Right lung (tissue), 5 donors: ENCODE data around the gene MAP7. TPM values are rescaled to one million over a fixed set of nuclear protein-coding genes. Genes with fewer than 3 reads are reported as not detected.
"Not testable (repeated sequence)": the region's sequence is repeated elsewhere in the genome, so short reads cannot be mapped to it uniquely, and the experiment has no call there.

Source experiments
- DNase-seq, 2 donors: peaks; one replicate each; pipeline ENCODE4 v3.0.0-alpha.2; 2013
- polyA plus RNA-seq, 5 donors: library from polyadenylated mRNA; unstranded; fragments of 120-200 nt; gene quantifications; one replicate each; pipeline versions ENCODE4 v1.2.1 to v1.2.3, GENCODE V29; 2013; ENCODE audit warnings: inconsistent platforms in 1 of 5, low replicate concordance in 1 of 5; ENCODE audit not compliant: insufficient read length in 5 of 5, insufficient read depth in 1 of 5

The MAP7 gene
- polyA plus RNA-seq, 5 donors = 13.8 to 19.1 (median 16.9) TPM

DNA sequence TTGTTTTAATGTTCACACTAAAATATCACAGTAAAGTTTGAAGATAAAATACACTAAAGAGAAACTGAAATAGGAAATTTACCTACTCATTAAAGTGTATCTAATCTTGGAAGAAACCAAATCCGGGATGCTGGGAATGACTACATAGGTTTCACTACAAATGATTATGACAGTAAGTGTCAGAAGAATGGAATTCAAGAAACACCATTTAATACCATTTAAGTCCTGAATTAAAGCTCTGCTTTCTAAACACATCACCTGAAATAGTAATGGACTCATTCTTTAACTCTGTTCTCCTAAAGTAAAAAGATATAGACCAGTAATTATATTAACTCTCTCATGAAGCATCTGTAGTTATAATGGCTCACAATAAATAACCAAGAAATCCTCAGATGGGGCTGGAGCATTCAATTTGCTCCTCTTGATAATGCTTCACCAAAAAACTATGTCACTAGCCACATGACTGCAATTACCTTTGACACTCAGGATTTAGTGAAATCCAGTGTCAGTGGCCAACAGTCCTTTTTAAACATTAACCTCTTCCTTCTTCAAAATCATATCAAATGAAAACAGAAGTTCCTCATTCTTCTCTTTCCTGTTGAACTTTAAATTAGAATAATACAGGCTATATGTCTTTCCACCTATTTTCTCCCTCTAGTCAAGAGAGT, 41.4 kb downstream of the MAP7 start:
- DNase-seq = no peak

DNA sequence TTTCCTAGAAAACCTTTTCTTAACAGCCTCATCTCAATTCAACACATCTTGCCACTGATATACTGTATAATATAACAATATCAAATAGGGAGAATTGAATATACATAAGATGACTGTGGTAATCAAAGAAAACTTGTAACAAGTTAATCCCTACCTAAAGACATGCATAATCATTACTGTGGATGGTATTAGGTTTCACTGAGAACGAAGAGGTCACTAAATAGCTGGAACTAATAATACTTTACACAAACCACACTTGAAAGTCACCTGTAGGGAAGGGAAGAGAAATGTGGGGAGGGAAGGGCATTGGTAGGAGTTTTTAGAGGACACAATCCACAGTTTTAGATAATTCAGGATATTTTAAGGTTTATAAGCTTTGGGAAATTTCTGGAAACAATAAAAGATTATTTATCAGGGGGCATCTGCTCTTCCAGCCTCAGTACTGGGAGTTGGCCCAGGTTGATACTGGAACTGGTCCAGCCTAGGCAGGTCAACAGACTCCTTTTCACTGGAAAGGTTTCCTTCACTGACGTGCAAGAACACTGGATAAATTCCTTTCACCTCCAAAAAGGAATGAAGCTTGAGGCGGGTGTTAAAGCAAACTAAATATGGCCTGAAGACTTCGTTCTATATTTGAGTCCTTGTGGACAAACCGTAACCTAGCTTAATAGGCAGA, 44.0 kb downstream of the MAP7 start:
- DNase-seq = no peak

DNA sequence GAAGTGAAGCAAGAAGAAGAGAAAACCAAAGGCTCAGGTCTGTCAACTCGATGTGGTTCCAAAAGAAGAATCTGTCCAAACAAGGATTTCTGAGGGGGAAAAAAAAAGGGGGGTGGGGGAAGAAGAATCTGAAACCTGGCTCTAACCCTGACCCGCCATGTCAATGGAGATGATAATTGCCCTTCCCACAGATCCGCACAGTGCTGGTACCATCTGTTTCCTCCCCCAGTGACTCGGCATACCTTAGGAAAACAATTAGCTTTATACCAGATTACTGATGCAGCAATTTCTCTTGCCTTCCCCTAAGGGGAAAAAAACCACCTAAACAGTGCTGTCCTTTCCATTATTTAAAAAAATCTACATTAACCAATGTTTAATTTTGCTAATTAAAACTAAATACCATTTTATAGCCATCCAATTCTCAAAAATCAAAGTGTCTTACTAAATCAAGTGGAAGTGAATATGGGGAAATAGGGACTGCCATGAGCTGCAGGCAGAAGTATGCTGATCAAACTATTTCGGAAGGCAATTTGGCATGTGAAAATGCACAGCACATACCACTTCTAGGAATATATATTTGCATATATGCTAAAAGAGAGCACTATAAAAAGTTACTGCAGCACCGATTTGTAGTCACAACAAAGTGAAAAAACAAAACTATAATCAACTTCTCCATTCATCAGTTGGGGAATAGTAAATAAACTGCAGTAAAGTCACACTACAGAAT, 46.8 kb downstream of the MAP7 start:
- no peak for DNase-seq

DNA sequence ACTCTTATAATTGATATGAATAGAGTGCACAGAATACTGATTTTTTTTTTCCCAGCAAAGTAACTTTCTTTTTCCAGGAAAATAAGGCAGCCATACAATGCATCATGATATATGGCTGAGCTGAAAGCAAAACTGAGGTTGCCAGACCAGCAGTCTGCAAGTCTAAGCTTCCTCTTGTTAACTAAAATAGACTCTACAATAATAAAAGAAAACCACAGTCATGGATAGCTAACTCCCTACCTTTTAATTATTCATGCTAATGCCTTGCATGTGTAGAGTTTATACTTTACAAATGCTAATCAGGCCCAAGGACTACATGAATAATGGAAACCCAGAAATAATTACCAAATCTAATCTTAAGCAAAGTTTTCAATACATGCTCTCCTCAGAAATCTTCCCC, 47.4 kb downstream of the MAP7 start:
- DNase-seq = no peak

DNA sequence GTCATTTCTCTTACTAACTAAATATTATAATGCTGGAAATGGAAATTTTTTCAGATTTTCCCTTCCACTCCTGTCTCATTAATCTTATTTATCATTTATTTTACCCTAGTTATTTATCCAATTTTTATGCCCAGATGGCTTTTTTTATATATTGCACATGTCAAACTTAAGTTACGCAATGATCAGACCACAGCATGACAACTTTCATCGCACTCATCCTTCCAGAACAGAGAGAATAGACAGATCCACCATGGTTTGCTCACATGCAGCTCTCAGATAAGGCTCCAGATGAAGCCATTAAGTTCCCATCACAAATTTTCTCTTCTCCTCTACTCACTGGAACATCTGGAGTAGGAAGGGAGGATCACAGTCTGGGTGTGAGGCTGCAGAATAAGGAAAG, 48.7 kb downstream of the MAP7 start:
- no peak for DNase-seq

DNA sequence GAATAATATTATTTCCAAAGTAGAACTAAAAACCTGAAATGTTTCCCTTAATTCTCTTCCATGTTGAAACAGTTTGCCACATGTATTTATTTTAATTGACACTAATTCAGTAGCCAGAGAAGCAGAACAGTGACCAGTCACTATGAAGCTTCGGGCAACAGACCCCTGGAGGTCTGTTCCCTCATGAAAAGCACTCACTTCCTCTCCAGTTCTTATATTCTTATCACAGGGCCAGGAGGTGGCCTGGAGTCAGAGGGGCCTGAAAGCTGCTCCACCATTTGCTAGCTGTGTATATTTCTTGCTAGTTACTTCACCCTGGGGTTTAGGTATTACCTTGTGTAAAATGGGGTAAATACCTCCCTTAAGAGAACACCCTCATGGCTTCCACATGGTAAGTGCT, 49.1 kb downstream of the MAP7 start:
- no peak for DNase-seq

DNA sequence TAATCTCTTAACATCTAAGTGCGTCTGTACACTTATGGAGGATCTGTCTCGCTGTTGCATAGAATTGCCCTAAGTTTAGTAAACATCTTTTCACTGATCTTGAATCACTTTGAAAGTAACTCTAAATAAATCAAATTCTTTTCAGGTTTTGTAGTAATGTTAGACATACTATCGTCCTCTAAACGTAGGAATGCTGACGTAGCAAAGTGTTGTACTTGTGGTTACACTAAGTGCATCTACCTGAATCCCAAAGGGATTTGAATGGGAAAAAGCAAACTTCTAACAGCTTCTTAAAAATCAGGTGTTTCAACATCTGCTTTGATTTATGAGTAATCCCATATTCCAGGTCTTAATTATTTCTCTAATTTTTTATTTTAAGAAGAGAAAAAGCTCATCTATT, 49.8 kb downstream of the MAP7 start:
- no peak for DNase-seq

DNA sequence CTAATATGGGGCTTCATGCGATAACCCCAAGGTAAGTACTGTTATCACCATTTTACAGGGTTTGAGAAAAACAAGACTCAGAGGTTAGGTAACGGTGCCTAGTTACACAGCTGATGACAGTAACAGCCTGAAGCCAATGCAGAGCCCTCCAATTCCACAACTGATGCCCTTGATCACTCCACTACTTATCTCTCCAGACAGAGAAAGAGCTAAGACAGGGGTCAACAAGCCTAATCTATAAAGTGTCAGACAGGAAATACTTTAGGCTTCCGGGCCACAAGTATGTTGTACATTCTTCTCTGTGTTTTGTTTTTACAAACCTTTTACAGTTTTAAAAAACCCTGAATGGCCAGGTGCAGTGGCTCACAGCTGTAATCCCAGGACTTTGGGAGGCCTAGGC, 50.9 kb downstream of the MAP7 start:
- no peak for DNase-seq

DNA sequence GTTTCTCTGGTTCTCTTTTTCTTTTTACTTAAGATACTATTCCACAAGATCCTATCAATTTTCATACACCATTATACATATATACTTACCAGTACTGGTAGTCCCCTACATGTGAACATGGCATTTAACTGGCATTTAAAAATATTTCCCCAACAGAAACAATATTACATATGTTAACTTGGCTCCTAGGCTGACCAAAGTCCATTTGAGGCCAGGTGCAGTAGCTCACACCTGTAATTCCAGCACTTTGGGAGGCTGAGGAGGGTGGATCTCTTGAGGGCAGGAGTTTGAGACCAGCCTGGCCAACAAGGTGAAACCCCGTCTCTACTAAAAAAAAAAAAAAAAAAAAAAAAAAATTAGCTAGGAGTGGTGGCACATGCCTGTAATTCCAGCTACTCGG, 53.8 kb downstream of the MAP7 start:
- DNase-seq = not testable (repeated sequence)

DNA sequence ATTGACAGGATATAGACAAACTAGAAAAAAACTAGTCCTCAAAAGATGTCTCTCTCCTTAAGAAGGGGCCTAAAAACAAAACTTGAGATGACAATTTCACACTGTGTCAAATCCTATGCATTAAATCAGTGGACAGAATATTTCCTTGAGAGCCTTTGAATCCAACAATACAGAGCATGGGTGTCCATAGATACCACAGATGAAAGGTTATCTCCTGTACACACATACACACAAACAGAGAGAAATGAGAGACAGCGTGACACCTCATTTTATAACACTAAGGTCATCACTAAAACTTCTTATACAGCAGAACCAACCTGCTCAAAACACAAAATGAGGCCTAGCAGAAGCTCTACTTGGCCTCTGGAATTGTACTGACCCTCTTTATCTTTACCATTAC, 55.5 kb downstream of the MAP7 start:
- no peak for DNase-seq

DNA sequence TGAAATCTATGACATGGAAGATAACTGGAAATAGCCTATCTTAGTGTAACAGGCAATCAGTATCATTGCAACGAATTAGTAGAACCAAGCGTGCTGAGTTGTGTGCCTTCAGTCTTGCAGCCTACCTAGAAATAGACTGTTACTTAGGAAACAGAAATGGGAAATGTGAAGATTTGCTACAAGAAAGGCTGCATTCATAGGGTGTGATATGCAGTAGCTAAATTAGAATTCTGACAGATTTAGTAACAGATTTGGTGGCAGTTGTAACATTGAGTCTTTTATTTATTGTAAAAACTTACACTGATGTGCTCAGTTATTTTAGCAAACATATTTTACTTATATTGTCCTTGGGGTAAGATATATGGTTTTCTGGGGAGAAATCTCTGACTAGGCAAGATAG, 56.2 kb downstream of the MAP7 start:
- DNase-seq = no peak

DNA sequence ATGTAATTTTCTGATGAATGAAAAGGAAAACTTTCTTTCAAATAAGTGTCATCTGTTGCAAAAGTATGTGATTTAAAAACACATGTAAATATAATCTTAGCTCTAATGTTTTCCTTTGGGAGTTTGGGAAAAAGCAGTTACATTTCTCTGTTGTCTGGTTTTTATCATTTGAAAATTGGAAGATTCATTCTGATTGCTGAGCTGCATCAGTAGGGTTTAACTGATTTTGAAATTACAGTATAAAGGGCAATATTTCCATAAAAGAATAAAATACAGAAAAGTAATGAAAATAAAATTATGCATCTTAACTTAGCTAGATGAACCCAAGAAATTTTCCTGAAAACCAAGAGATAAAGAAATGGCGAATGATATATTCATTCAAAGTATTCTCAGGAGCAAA, 57.8 kb downstream of the MAP7 start:
- DNase-seq = no peak

DNA sequence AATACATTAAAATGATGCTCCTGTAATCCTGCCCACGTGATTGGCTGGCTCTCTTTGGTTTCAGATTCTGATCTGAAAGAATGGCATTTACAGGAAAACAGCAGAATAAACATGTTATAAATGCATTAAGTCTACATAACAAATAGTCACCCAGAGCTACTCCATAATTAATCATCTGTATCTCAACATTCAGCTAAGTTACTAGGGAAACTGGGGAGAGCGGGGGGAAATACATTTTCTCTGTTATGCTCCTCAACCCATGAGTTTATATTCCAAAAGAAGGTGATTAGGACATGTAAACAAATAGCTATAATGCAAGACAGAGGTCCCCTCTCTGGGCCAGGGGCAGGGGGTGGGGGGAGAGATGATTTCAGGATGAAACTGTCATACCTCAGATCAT, 58.5 kb downstream of the MAP7 start:
- no peak for DNase-seq

DNA sequence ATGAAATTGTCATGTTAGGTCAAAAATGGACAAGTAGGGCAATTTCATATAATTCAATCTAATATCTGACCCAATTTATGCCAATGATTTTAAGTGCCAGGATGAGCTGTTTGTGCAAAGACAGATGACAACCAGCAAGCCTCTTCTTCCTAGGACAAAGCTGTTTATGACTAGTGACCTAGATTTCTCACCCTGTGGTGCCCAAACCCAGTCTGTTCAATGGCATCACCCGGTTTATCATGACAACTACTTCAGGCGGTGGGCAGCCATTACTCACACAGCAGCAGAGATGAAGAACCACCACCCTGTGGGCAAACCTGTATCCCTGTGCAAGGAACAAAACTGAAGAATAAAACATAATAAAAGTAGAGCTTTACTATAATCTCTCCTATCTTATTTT, 59.0 kb downstream of the MAP7 start:
- DNase-seq = no peak

DNA sequence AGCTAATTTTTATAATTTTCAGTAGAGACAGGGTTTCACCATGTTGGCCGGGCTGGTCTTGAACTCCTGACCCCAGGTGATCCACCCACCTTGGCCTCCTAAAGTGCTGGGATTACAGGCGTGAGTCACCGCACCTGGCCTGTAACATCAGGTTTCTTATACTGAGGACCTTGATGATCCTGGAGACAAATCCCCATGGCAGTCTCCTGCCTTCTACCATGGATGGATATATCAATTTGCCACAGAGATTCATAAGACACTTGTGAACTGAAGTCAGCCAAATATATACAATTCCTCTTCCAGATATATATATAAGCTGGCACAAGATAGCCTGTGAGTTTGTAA, 60.6 kb downstream of the MAP7 start:
- DNase-seq = not testable (repeated sequence)

DNA sequence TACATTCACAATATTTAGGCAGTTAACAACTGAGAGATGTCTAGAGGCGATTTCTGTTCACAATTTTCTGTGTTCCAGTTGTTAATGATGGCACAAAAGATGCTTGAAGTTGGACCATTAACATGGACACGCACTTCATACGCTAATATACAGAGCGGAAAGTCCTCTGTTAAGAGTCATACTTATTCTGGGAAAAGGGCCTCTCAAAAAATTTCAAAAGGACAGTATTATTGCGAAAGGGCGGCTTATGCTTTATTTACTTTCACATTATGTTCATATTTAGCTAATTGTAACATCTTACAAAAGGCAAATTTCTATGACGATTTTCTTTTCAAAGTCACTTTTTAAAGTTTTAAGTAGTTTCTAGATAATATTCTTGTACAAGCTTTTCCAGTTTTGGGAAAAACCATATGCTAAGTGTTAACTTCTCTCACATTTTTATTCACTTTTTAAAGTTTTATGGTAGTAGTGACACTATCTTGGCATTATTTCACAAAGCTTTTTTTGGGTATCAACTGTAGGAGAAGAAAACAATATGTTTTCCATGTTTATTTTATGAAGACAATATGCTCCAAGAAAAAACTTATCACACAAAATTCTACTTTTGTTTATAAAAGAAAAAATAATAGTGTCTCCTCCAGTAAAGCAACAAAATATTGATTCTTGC, 62.3 kb downstream of the MAP7 start:
- peak; percentile 31 to 49 for DNase-seq

DNA sequence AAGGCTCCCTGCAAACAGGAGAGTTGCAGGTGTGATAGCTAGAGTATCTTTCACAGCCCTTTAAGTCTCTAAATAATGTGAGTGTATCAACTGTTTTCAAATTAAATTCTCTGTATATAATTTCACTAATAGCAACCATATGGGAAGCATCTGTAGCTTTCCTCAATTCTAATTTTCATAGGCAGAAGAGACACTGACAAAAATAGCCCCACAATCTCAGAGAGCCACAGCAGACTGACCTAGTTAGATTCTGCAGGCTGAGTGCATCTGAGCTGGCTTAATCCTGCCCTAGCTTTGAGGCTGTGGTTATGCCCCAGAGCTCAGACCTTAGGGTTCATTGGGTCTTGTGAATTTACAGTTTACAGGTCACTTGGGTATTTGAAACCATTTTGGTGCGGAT, 63.9 kb downstream of the MAP7 start:
- no peak for DNase-seq

DNA sequence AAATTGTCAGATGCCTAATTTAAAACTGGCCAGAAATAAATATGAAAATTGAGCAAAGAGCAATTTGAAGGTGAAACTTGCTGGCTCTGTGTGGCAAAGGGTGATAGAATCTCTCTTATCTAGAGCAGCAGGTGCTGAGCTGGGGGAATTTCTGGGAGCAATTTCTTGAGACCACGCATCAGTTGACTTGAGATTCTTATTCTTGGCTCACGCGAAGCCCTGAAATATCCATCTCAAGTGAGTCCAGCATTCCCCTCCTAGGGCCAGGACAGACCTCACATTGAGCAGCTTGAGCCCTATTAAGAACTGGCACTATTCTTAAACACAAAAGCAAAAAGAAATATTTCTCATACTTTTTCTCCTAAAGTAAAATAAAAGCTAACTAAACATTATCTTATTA, 66.3 kb downstream of the MAP7 start:
- DNase-seq = no peak

DNA sequence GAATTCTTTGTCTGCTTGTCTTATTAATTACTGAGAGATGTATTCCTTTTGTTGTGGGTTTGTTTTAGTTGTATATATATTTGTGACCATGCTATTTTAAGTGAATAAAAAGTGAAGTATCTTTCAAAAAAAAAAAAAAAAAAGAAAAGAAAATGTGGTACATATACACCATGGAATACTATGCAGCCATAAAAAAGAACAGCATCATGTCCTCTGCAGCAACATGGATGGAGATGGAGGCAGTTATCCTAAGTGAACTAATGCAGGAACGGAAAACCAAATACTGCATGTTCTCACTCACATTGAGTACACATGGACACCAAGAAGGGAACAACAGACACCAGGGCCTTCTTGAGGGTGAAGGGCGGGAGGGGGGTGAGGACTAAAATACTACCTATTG, 67.2 kb downstream of the MAP7 start:
- DNase-seq = not testable (repeated sequence)

DNA sequence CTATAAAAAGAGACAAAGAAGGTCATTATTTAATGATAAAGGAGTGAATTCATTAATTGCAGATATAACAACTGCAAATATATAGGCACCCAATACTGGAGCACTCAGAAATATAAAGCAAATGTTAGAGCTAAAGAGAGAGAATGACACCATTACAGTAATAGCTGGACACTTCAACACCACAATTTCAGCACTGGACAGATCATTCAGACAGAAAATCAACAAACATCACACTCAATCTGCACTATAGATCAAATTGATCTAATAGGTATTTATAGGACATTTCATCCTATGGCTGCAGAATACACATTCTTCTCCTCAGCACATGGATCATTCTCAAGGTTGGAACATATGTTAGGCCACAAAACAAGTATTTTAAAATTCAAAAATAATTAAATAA, 72.7 kb downstream of the MAP7 start:
- no peak for DNase-seq

DNA sequence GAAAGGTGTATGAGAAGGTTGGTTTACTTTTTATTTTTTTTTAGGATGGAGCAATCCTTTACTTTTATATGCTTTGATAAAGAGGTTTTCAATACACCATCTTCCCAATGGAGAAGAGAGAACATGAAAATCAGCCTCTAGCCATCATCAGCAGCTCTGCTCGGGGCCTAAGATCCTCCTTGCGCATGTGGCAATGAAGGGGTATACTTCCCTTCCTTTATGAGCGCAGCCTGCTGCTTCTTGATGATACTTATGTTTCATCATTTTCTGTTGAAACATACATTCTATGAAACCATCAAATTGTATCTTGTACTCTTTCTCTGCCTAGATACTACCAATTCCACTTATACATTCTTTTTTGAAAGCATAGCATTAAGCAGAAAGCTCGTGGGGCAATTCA, 74.5 kb downstream of the MAP7 start:
- no peak for DNase-seq

DNA sequence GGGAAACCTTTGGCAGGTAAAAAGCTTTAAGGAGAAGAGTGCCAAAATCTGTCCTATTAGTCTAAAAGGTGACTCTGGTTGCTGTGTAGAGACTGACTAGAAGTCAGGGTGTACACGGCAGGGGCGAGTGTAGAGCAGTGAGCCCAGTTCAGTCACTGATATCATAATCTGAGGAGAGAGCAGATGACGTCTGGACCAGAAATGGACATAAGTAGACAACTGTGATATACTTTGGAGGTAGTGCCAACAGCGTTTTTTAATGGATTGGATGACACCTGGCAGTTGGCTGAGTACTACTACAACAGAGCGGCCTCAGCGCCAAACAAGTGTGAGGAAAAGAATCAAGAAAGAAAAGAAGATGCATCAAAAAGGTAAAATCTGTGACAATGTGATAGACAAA, 76.0 kb downstream of the MAP7 start:
- no peak for DNase-seq

DNA sequence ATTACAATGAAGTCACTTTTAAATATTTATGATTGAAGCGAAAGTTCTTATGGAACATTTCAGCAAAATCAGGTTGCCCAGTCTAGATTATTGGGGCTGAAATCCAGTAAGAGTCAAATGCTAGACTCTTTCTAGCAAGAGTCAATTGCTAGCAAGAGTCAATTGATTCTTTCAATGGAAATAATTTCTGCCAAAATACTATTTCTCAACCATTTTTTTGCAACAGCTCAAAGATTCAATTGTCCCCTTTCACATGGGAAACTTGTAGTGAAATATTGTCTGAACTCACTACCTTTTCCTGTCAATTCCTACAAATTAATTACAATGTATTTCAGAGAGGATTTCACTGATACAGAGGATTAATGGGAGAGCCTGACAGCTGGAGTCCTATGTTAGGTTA, 78.3 kb downstream of the MAP7 start:
- DNase-seq = no peak
